Muscle layer of duodenum (tissue), 2 donors: ENCODE results near the gene VPS35L.

Experiments
- H3K27ac ChIP-seq: one replicate; pipeline ENCODE4 v1.7.0; 2013; ENCODE audit warnings: mild to moderate bottlenecking, low read length
- H3K27me3 ChIP-seq: one replicate; pipeline ENCODE4 v1.7.0; 2013; ENCODE audit warnings: low read depth, mild to moderate bottlenecking, control low read depth, low read length
- H3K36me3 ChIP-seq, 2 donors: one replicate each; pipeline ENCODE4 v1.7.0; 2013; ENCODE audit warnings: low read length in 2 of 2, control low read depth in 1 of 2, mild to moderate bottlenecking in 1 of 2; ENCODE audit not compliant: insufficient read depth in 2 of 2, control insufficient read depth in 1 of 2
- H3K4me1 ChIP-seq, 2 donors: one replicate each; pipeline ENCODE4 v1.7.0; 2013; ENCODE audit warnings: low read length in 2 of 2, mild to moderate bottlenecking in 2 of 2, control low read depth in 1 of 2, moderate library complexity in 1 of 2; ENCODE audit not compliant: insufficient read depth in 2 of 2, control insufficient read depth in 1 of 2
- H3K4me3 ChIP-seq, 2 donors: one replicate each; pipeline ENCODE4 v1.7.0; 2013; ENCODE audit warnings: low read length in 2 of 2, low read depth in 1 of 2, mild to moderate bottlenecking in 1 of 2
- H3K9me3 ChIP-seq, 2 donors: one replicate each; pipeline ENCODE4 v1.7.0; 2013; ENCODE audit warnings: low read length in 2 of 2, control low read depth in 1 of 2, mild to moderate bottlenecking in 1 of 2; ENCODE audit not compliant: control insufficient read depth in 1 of 2
- donor health status: healthy.

The VPS35L gene

GRCh38 chr16:19522397-19522732 is 33.1 kb upstream of the VPS35L start:
- Histone ChIP-seq H3K36me3 (no peaks in the 10 kb centered on the region), H3K4me3 (peak overlapping the region; percentile 85 to 95), H3K9me3 (no peaks in the 10 kb centered on the region), H3K4me1 (peaks cover 0 to 32% of the 10 kb centered on the region in 2 donors), H3K27ac (peak overlapping the region; percentile 90), H3K27me3 (no peaks in the 10 kb centered on the region)

- Histone ChIP-seq H3K4me3 (no peak overlapping the region), H3K27me3 (no peaks in the 10 kb centered on the region), H3K27ac (no peak overlapping the region), H3K4me1 (peaks cover 0 to 32% of the 10 kb centered on the region in 2 donors), H3K9me3 (no peaks in the 10 kb centered on the region), H3K36me3 (peaks cover 0 to 1% of the 10 kb centered on the region in 2 donors)
Measured at GRCh38 chr16:19522760-19523159, 32.7 kb upstream of the VPS35L start.

- H3K4me3 ChIP-seq = peak overlapping the region in 1 of 2 donors; percentile 97
- H3K4me1 ChIP-seq = peaks cover 0 to 32% of the 10 kb centered on the region in 2 donors
- peaks cover 3 to 5% of the 10 kb centered on the region in 2 donors for H3K36me3 ChIP-seq
- H3K9me3 ChIP-seq = no peaks in the 10 kb centered on the region
- no peaks in the 10 kb centered on the region for H3K27me3 ChIP-seq
- H3K27ac ChIP-seq = no peak overlapping the region
Measured at GRCh38 chr16:19523184-19523558, 32.3 kb upstream of the VPS35L start.

- H3K4me1 ChIP-seq = peaks cover 0 to 32% of the 10 kb centered on the region in 2 donors
- peak within 1 kb of the TSS; percentile 35 for H3K27ac ChIP-seq
- no peaks in the 10 kb centered on the region for H3K27me3 ChIP-seq
- no peaks in the 10 kb centered on the region for H3K9me3 ChIP-seq
- peaks cover 8 to 11% of the 10 kb centered on the region in 2 donors for H3K36me3 ChIP-seq
- peak within 1 kb of the TSS; percentile 85 to 97 for H3K4me3 ChIP-seq
Measured at GRCh38 chr16:19523559-19524355, 31.7 kb upstream of the VPS35L start, which contains the start of gene CCP110. Gene CCP110, plus strand, starts transcription at chr16:19523942. Its CDS starts 3,940 bp downstream, at chr16:19527882.

GRCh38 chr16:19524356-19524615 is 31.2 kb upstream of the VPS35L start:
- Histone ChIP-seq H3K27ac (peak overlapping the region; percentile 35), H3K27me3 (no peaks in the 10 kb centered on the region), H3K9me3 (no peaks in the 10 kb centered on the region), H3K4me3 (peak overlapping the region; percentile 85 to 97), H3K36me3 (peaks cover 11 to 13% of the 10 kb centered on the region in 2 donors), H3K4me1 (peaks cover 0 to 32% of the 10 kb centered on the region in 2 donors)

GRCh38 chr16:19524616-19525384 is 30.7 kb upstream of the VPS35L start:
- H3K4me1 ChIP-seq = peaks cover 0 to 32% of the 10 kb centered on the region in 2 donors
- H3K4me3 ChIP-seq = peak overlapping the region; percentile 85 to 97
- no peaks in the 10 kb centered on the region for H3K9me3 ChIP-seq
- H3K27ac ChIP-seq = peak overlapping the region; percentile 35
- H3K36me3 ChIP-seq = peaks cover 11 to 13% of the 10 kb centered on the region in 2 donors
- no peaks in the 10 kb centered on the region for H3K27me3 ChIP-seq

- no peaks in the 10 kb centered on the region for H3K27me3 ChIP-seq
- H3K4me1 ChIP-seq = peaks cover 0 to 27% of the 10 kb centered on the region in 2 donors
- H3K27ac ChIP-seq = no peak overlapping the region
- no peaks in the 10 kb centered on the region for H3K9me3 ChIP-seq
- H3K4me3 ChIP-seq = peak overlapping the region; percentile 85 to 97
- peaks cover 11 to 13% of the 10 kb centered on the region in 2 donors for H3K36me3 ChIP-seq
Measured at GRCh38 chr16:19525385-19525723, 30.1 kb upstream of the VPS35L start.

- Histone ChIP-seq H3K9me3 (no peaks in the 10 kb centered on the region), H3K4me1 (peaks cover 0 to 17% of the 10 kb centered on the region in 2 donors), H3K27me3 (no peaks in the 10 kb centered on the region), H3K4me3 (no peak overlapping the region), H3K27ac (no peak overlapping the region), H3K36me3 (peaks cover 11 to 13% of the 10 kb centered on the region in 2 donors)
Measured at GRCh38 chr16:19527161-19527560, 28.3 kb upstream of the VPS35L start.

- Histone ChIP-seq H3K4me3 (no peak overlapping the region), H3K9me3 (no peaks in the 10 kb centered on the region), H3K27ac (no peak overlapping the region), H3K36me3 (peaks cover 11 to 18% of the 10 kb centered on the region in 2 donors), H3K27me3 (no peaks in the 10 kb centered on the region), H3K4me1 (peaks cover 0 to 12% of the 10 kb centered on the region in 2 donors)
Measured at GRCh38 chr16:19528666-19529065, 26.8 kb upstream of the VPS35L start.

- peaks cover 24% of the 10 kb centered on the region in 2 donors for H3K36me3 ChIP-seq
Measured at GRCh38 chr16:19532601-19533000, 22.9 kb upstream of the VPS35L start.

GRCh38 chr16:19540241-19540970 is 15.1 kb upstream of the VPS35L start:
- Histone ChIP-seq H3K4me3 (no peak overlapping the region), H3K9me3 (no peaks in the 10 kb centered on the region), H3K4me1 (no peaks in the 10 kb centered on the region), H3K27ac (no peak overlapping the region), H3K36me3 (peaks cover 37% of the 10 kb centered on the region in 2 donors), H3K27me3 (no peaks in the 10 kb centered on the region)

More at GRCh38 chr16:19532601-19533000, 22.9 kb upstream of the VPS35L start:
- no peaks in the 10 kb centered on the region for H3K27me3 ChIP-seq
- H3K9me3 ChIP-seq = no peaks in the 10 kb centered on the region
- H3K4me1 ChIP-seq = no peaks in the 10 kb centered on the region
- H3K27ac ChIP-seq = no peak overlapping the region
- H3K4me3 ChIP-seq = no peak overlapping the region
